Measurements from ENCODE around the gene ARFIP2.

Gene ARFIP2

DNA sequence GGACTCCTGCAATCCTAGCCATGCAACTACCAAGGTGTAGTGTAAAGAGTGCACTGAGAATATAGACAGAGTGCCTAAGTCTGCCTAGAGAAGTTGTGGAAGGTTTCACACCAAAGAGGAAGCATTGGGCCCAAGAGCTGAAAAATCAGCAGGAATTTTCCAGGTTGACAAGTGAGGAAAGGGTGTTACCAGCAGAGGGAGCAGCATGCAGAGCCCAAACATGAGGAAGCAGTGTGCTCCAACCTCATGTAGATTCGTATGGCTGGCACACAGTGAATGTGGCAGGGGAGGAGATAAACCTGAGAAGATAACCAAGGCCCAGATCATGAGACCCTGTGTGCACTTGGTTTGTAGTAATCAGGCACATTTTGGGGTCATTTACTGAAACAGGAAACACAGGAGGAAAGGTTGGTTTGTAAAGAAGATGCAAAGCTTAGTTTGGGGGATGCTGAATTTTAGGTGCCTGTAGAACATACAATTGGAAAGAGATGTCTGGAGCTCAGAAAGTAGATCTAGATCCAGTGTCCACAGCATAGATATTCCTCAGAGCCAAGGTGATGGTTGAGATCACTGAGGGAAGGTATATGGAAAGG, 42.1 kb downstream of the ARFIP2 start:
- H3K9me2 ChIP-seq (replicated peaks; ENCODE audit: insufficient read depth, low read length), result no peaks in the 10 kb centered on the region
- no peak overlapping the region for H2AFZ ChIP-seq (ENCODE audit: low read depth, low read length, severe bottlenecking)
- no peaks in the 10 kb centered on the region for H4K20me1 ChIP-seq (ENCODE audit: low read depth, low read length)
- no peak overlapping the region for H3K9ac ChIP-seq (ENCODE audit: low read length)
- H3K27me3 ChIP-seq (ENCODE audit: low read length), result no peaks in the 10 kb centered on the region
- no peaks in the 10 kb centered on the region for H3K36me3 ChIP-seq (ENCODE audit: low read length)
- no peak overlapping the region for H3K4me2 ChIP-seq (ENCODE audit: low read depth, low read length, poor library complexity, severe bottlenecking)
- peaks cover under 1% of the 10 kb centered on the region; the same call in 1 of the 2 replicates for H3F3A ChIP-seq (ENCODE audit: insufficient read depth)
- H3K79me2 ChIP-seq (ENCODE audit: insufficient read depth, low read length), result no peaks in the 10 kb centered on the region
- no peak overlapping the region for H3K4me3 ChIP-seq (ENCODE audit: insufficient read depth, low read length, poor library complexity, severe bottlenecking)
- H3K27ac ChIP-seq (ENCODE audit: low read depth, low read length), result no peak overlapping the region
- TF ChIP-seq EZH2phosphoT487 (conservative IDR thresholded peaks at IDR 0.05; ENCODE audit: low read length), result no peak
- TF ChIP-seq, protein P1, sequence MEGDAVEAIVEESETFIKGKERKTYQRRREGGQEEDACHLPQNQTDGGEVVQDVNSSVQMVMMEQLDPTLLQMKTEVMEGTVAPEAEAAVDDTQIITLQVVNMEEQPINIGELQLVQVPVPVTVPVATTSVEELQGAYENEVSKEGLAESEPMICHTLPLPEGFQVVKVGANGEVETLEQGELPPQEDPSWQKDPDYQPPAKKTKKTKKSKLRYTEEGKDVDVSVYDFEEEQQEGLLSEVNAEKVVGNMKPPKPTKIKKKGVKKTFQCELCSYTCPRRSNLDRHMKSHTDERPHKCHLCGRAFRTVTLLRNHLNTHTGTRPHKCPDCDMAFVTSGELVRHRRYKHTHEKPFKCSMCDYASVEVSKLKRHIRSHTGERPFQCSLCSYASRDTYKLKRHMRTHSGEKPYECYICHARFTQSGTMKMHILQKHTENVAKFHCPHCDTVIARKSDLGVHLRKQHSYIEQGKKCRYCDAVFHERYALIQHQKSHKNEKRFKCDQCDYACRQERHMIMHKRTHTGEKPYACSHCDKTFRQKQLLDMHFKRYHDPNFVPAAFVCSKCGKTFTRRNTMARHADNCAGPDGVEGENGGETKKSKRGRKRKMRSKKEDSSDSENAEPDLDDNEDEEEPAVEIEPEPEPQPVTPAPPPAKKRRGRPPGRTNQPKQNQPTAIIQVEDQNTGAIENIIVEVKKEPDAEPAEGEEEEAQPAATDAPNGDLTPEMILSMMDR (IDR thresholded peaks at IDR 0.05; ENCODE audit: insufficient read depth, low read length, poor library complexity, severe bottlenecking), result peak; percentile 60
- H3K9me3 ChIP-seq (ENCODE audit: insufficient read depth, low read length), result no peaks in the 10 kb centered on the region

DNA sequence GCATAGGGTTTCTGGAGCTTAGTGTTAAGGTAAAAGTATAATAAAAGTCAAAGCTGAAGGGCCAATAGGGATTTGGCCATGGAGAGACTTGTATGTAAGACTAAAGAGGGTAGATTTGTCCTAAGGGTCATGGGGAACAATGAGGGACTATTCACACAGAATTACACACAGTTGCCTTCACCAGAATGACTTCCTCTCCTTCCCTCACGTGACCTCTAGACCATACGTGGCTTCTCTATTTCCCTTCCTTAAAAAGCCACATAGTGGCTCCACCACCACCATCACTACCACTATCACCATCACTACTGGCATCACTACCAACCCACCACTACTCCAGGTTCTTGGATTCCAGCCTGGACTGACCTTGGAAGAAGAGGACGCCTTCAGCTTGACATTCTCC, 43.1 kb downstream of the ARFIP2 start:
- H2AFZ ChIP-seq (ENCODE audit: low read depth, low read length, severe bottlenecking), result no peak overlapping the region
- H3K9me3 ChIP-seq (ENCODE audit: insufficient read depth, low read length), result no peaks in the 10 kb centered on the region
- no peaks in the 10 kb centered on the region for H3K79me2 ChIP-seq (ENCODE audit: insufficient read depth, low read length)
- TF ChIP-seq EZH2phosphoT487 (conservative IDR thresholded peaks at IDR 0.05; ENCODE audit: low read length), result no peak
- TF ChIP-seq, protein P1 (IDR thresholded peaks at IDR 0.05; ENCODE audit: insufficient read depth, low read length, poor library complexity, severe bottlenecking), result no peak
- H3K4me3 ChIP-seq (ENCODE audit: insufficient read depth, low read length, poor library complexity, severe bottlenecking), result no peak overlapping the region
- no peak overlapping the region for H3K9ac ChIP-seq (ENCODE audit: low read length)
- H3K27me3 ChIP-seq (ENCODE audit: low read length), result no peaks in the 10 kb centered on the region
- no peaks in the 10 kb centered on the region for H4K20me1 ChIP-seq (ENCODE audit: low read depth, low read length)
- no peak overlapping the region for H3K4me2 ChIP-seq (ENCODE audit: low read depth, low read length, poor library complexity, severe bottlenecking)
- no peak overlapping the region for H3K27ac ChIP-seq (ENCODE audit: low read depth, low read length)
- H3K9me2 ChIP-seq (replicated peaks; ENCODE audit: insufficient read depth, low read length), result no peaks in the 10 kb centered on the region
- H3F3A ChIP-seq (ENCODE audit: insufficient read depth), result peaks cover 6% of the 10 kb centered on the region; the same call in 1 of the 2 replicates
- no peaks in the 10 kb centered on the region for H3K36me3 ChIP-seq (ENCODE audit: low read length)

DNA sequence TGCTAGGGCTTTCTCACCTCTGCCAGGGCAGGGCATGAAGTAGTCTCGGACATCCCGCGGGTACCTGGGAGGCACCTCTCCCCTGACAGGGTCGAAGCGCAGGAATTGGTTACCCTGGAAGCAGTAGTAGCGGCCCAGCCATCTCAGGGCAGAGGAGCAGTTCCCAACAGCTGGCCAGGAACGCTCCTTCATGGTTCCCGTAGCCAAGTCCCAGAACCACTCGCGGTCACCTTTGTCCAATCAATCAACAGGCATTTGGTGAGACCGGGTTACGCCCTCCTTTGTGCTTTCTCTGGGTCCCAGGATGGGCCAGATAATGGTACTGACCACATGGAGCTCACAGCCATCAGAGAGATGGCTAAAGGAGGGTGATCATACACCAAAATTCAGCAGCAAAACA, 43.7 kb downstream of the ARFIP2 start:
- Histone ChIP-seq H2AFZ (ENCODE audit: low read depth, low read length, severe bottlenecking) (no peak overlapping the region), H3K27ac (ENCODE audit: low read depth, low read length) (no peak overlapping the region), H3F3A (ENCODE audit: insufficient read depth) (peaks cover 6% of the 10 kb centered on the region; the same call in 1 of the 2 replicates), H3K9ac (ENCODE audit: low read length) (no peak overlapping the region), H3K79me2 (ENCODE audit: insufficient read depth, low read length) (no peaks in the 10 kb centered on the region), H3K27me3 (ENCODE audit: low read length) (no peaks in the 10 kb centered on the region), H3K4me3 (ENCODE audit: insufficient read depth, low read length, poor library complexity, severe bottlenecking) (no peak overlapping the region), H4K20me1 (ENCODE audit: low read depth, low read length) (no peaks in the 10 kb centered on the region), H3K9me3 (ENCODE audit: insufficient read depth, low read length) (no peaks in the 10 kb centered on the region), H3K9me2 (replicated peaks; ENCODE audit: insufficient read depth, low read length) (no peaks in the 10 kb centered on the region), H3K4me2 (ENCODE audit: low read depth, low read length, poor library complexity, severe bottlenecking) (no peak overlapping the region), H3K36me3 (ENCODE audit: low read length) (no peaks in the 10 kb centered on the region)
- no peak for TF ChIP-seq EZH2phosphoT487 (conservative IDR thresholded peaks at IDR 0.05; ENCODE audit: low read length)
- TF ChIP-seq, protein P1 (IDR thresholded peaks at IDR 0.05; ENCODE audit: insufficient read depth, low read length, poor library complexity, severe bottlenecking), result no peak

All from SU-DHL-6 (cell line).